NCI-H1436 treated with DMSO at 0.1 percent for 48 hours (cell line): ENCODE measurements around the gene MAP1S.

Source experiments
- DNase-seq: peaks from one replicate; lab custom pipeline; 2025; lab: John Stamatoyannopoulos, UW

Gene MAP1S, protein sequence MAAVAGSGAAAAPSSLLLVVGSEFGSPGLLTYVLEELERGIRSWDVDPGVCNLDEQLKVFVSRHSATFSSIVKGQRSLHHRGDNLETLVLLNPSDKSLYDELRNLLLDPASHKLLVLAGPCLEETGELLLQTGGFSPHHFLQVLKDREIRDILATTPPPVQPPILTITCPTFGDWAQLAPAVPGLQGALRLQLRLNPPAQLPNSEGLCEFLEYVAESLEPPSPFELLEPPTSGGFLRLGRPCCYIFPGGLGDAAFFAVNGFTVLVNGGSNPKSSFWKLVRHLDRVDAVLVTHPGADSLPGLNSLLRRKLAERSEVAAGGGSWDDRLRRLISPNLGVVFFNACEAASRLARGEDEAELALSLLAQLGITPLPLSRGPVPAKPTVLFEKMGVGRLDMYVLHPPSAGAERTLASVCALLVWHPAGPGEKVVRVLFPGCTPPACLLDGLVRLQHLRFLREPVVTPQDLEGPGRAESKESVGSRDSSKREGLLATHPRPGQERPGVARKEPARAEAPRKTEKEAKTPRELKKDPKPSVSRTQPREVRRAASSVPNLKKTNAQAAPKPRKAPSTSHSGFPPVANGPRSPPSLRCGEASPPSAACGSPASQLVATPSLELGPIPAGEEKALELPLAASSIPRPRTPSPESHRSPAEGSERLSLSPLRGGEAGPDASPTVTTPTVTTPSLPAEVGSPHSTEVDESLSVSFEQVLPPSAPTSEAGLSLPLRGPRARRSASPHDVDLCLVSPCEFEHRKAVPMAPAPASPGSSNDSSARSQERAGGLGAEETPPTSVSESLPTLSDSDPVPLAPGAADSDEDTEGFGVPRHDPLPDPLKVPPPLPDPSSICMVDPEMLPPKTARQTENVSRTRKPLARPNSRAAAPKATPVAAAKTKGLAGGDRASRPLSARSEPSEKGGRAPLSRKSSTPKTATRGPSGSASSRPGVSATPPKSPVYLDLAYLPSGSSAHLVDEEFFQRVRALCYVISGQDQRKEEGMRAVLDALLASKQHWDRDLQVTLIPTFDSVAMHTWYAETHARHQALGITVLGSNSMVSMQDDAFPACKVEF

DNA sequence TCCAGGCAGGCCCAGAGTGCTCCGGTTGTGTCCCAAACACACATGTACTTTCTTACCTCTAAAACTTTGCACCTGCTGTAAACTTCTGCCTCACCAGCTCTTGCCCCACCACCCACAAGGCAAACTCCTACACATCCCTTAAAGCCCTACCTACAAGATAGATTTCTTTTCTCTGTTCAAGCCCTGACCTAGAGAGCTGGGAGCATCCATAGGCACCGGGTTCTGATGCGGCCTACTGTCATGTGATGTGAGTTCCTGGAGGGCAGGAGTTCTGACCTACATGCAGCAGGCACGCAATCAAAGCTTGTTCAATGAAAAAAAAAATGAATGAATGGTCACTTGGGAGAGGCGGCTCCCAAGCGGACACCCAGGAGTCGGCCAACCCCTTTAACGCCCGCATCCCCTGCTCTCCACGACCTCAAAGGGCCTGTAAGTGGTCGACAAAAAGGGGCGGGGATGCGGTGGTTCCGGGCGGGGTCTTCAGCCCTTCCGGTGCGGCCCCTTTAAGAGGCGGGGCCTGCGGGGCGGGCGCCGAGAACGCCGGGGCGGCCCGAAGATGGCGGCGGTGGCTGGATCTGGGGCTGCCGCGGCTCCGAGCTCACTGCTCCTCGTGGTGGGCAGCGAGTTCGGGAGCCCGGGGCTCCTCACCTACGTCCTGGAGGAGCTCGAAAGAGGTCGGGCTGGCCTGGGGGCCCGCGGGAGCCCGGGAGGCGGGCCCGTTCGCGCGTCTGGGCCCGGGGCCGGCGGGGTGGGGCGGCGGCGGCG is at the start of gene MAP1S:
Gene MAP1S, plus strand, starts transcription at position 534 of the 765 bp plus-strand sequence. Its CDS starts 23 bp downstream, at position 557.
- DNase-seq, result no peak

- DNase-seq, result no peak
Measured at GRCh38 chr19:17671906-17672305, 47.4 kb upstream of the MAP1S start.

- DNase-seq, result no peak
Measured at GRCh38 chr19:17673937-17674799, 45.1 kb upstream of the MAP1S start.

GRCh38 chr19:17676295-17676694 is 43.0 kb upstream of the MAP1S start:
- DNase-seq, result no peak

- DNase-seq, result no peak
Measured at GRCh38 chr19:17677002-17677401, 42.3 kb upstream of the MAP1S start.

DNA sequence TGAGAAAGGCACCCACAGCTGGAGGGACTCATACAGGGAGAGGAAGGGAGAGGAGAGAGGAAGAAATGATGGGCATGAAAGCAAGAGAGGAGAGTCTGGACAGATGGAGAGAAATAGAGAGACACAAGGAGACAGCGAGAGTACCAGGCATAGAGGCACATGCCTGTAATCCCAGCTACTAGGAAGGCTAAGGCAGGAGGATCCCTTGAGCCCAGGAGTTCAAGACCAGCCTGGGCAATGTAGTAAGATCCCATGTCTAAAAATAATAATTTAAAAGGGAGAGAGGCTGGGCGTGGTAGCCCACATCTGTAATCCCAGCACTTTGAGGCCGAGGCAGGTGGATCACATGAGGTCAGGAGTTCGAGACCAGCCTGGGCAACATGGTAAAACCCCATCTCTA is 40.4 kb upstream of the MAP1S start:
- no peak for DNase-seq

DNA sequence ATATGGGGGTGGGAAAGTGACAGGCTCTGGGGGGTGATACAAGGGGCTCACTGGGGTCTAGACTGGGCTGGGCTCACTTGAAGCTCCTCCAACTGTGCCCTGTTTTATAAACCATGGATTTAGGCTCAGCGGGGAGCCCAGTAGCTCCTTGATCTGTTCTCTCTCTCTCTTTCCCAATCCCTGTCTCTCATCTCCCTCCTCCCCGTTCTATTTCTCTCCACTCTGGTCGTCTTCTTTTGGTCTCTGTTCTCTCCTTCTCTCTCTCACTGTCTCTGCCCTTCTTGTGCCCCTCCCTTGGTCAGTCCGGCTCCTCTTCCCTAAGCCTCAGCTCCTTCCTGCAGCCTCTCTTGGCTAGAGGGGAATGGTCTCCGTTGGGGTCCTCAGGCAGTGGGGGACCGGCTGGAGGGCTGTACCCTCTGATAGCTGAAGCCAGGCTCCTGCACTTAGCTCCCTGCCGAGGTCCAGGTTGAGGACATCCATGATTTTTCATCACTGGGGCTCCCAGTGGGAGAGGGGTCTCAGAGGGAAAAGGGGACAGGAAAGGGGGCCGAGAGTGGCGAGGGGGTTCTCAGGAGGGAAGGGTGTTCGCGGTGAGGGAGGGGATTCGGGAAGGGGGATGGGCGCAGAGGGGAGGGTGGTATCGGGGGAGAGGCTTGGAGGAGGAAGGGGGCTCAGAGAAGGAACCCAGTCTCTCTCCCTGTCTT is 39.6 kb upstream of the MAP1S start:
- DNase-seq, result no peak

DNA sequence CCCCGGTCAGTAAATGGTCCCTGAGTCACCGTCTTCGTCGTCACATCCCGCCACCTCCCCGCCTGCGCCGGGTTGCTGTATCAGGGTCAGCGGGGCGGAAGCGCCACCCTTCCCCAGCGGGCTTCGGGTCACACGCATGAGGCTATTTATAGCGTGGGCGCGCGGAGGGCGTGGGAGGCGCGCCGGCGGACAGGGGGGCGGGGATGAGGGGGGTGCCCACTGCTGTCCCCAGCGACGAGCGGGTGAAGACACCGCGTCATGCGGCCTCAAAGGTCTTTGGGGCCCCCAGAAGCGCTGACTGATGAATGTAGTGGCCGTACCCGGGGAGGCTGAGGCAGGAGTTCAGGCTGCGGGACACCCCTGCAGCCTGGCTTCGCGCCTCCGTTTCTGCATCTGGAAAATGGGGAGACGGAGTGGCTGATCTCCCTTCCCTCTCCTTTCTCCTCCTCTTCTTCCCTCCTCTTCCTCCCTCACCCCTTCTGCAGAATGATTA is 39.0 kb upstream of the MAP1S start:
- no peak for DNase-seq

GRCh38 chr19:17681505-17682125 is 37.7 kb upstream of the MAP1S start:
- DNase-seq, result no peak

DNA sequence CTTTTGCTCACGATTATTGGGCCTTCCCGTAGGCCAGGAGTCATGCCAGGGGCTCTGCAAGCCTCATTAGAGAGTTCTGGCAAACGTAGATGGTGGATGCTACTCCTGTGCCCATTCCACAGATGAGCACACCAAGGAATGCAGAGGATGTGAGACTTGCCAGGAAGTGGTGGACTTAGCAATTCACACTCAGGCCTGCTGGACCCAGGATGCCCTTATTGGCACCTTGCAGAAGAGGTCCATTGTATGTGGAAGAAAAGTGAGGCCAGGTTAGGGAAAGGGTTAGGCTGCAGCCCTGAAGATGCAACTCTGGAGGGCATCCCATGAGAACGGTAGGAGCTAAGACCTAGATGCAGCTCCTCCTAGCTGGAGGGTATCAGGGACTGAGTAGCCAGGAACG is 37.0 kb upstream of the MAP1S start:
- DNase-seq, result no peak

- no peak for DNase-seq
Measured at GRCh38 chr19:17683078-17683477, 36.2 kb upstream of the MAP1S start.

- no peak for DNase-seq
Measured at GRCh38 chr19:17684256-17684655, 35.0 kb upstream of the MAP1S start.

GRCh38 chr19:17685451-17686022 is 33.7 kb upstream of the MAP1S start:
- no peak for DNase-seq

DNA sequence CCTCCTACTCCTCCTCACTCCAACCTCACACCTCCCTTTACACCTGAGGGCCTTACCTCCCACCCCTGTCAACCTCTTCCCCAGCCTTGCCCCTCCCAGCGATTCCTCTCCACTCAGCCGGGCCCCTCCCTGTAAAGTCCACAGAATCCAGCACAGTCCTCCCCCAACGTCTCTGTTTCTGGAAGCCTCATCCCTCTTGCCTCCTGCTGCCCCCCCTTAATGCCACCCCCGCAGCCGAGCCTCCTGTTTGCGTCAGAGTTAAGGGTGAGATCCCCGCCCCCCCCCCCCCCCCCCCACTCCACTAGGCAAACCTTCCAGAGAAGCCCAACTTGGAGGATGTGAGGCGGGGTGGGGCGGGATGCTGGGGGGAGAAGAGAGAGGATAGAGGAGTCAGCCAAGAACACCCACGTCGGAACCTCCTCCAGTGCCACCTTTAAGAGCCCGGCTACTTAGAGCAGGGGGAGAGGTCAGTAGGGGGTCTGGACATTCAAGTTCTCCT is 33.2 kb upstream of the MAP1S start:
- no peak for DNase-seq

DNA sequence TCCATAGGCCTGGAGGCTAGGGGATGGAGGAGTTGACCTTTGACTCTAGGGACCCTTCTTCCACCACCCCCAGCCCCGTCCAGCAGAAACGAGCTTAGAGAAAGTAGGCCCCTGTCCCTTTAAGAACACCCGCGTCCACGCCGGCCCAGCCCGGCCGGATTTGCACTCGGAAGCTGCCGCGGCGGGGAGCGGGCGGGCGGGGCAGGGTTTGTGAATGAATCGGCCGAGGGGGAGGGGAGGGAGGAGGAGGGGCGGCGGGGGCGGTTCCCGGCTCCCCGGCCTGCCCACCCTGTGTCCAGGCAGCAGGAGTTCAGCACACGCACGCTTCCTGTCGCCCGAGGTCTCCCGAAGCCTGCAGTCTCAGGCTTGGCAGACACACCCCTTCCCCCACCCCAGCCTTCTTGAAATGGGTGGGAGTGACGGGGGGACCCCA is 32.7 kb upstream of the MAP1S start:
- DNase-seq, result no peak

- DNase-seq, result no peak
Measured at GRCh38 chr19:17687141-17687856, 32.0 kb upstream of the MAP1S start.

GRCh38 chr19:17687857-17688784 is 31.2 kb upstream of the MAP1S start, which contains the start of gene UNC13A:
UNC13A (minus strand) TSS chr19:17688354; CDS start chr19:17688199, 155 bp downstream.
- no peak for DNase-seq
